DOHH2 (cell line): ENCODE data around the gene MARVELD1.

Experiments
- H3F3A ChIP-seq: fragments of 200-600 bp; sonication (generic), shearing (Covaris generic); 2 replicates; pipeline ENCODE4 v1.6.0; 2016; ENCODE audit warnings: antibody characterized with exemption, mild to moderate bottlenecking; ENCODE audit not compliant: control insufficient read depth, insufficient read depth
- H3K27ac ChIP-seq: fragments of 200-600 bp; sonication (generic); 2 replicates; pipeline ENCODE4 v1.5.1; 2014; ENCODE audit warnings: low read depth, mild to moderate bottlenecking, low read length, moderate library complexity
- H3K27me3 ChIP-seq: fragments of 200-600 bp; sonication (generic); 2 replicates; pipeline ENCODE4 v1.6.1; 2014; ENCODE audit warnings: mild to moderate bottlenecking, low read length, mixed read lengths; ENCODE audit not compliant: control insufficient read depth
- H3K36me3 ChIP-seq: fragments of 200-600 bp; sonication (generic); 2 replicates; pipeline ENCODE4 v1.6.1; 2014; ENCODE audit warnings: mild to moderate bottlenecking, low read length, moderate library complexity, mixed read lengths; ENCODE audit not compliant: control insufficient read depth
- H3K4me1 ChIP-seq: fragments of 200-600 bp; sonication (generic); 2 replicates; pipeline ENCODE4 v1.6.1; 2014; ENCODE audit warnings: mild to moderate bottlenecking, low read length, mixed read lengths; ENCODE audit not compliant: control insufficient read depth
- H3K4me2 ChIP-seq: fragments of 200-600 bp; sonication (generic); 2 replicates; pipeline ENCODE4 v1.6.0; 2014; ENCODE audit warnings: mild to moderate bottlenecking, low read length, moderate library complexity
- H3K4me3 ChIP-seq: fragments of 200-600 bp; sonication (generic); 2 replicates; pipeline ENCODE4 v1.5.1; 2014; ENCODE audit warnings: mild to moderate bottlenecking, low read length, mixed read lengths
- H3K79me2 ChIP-seq: fragments of 200-600 bp; sonication (generic); 2 replicates; pipeline ENCODE4 v1.6.1; 2014; ENCODE audit warnings: mild to moderate bottlenecking, low read length, mixed read lengths; ENCODE audit not compliant: control insufficient read depth
- H3K9me2 ChIP-seq: fragments of 200-600 bp; sonication (generic); replicated peaks from 2 replicates; pipeline ENCODE4 v1.6.1; 2014; ENCODE audit warnings: mild to moderate bottlenecking, low read length, mixed read lengths; ENCODE audit not compliant: control insufficient read depth
- H3K9me3 ChIP-seq: fragments of 200-600 bp; sonication (generic); 2 replicates; pipeline ENCODE4 v1.6.1; 2014; ENCODE audit warnings: antibody characterized with exemption, low read length, mixed read lengths; ENCODE audit not compliant: control insufficient read depth, insufficient read depth
- H4K20me1 ChIP-seq: fragments of 200-600 bp; sonication (generic); 2 replicates; pipeline ENCODE4 v1.6.0; 2014; ENCODE audit warnings: low read depth, mild to moderate bottlenecking, antibody characterized with exemption, low read length, moderate library complexity; ENCODE audit not compliant: control insufficient read depth, insufficient read depth
- EZH2phosphoT487 ChIP-seq: fragments of 200-600 bp; sonication (generic); IDR thresholded peaks from 2 replicates; pipeline ENCODE4 v1.6.1; 2017; ENCODE audit warnings: borderline replicate concordance, mild to moderate bottlenecking, antibody characterized with exemption, low read length, moderate library complexity, mixed read lengths
- TF ChIP-seq, protein P1 (sequence below): fragments of 200-600 bp; sonication (generic); IDR thresholded peaks from one replicate; pipeline ENCODE4 v1.5.1; 2014; ENCODE audit warnings: antibody characterized with exemption, mild to moderate bottlenecking, low read depth, low read length; ENCODE audit not compliant: poor library complexity, severe bottlenecking

Gene MARVELD1

GRCh38 chr10:97713339-97713825 lies at the start of gene MARVELD1:
MARVELD1 (plus strand) TSS chr10:97713730; CDS start chr10:97713877, 147 bp downstream.
- H3K9me2 ChIP-seq, result no peaks in the 10 kb centered on the region
- no peak within 1 kb of the TSS; the same call in 1 of the 2 replicates for H3K27ac ChIP-seq
- TF ChIP-seq EZH2phosphoT487, result no peak
- TF ChIP-seq, protein P1, sequence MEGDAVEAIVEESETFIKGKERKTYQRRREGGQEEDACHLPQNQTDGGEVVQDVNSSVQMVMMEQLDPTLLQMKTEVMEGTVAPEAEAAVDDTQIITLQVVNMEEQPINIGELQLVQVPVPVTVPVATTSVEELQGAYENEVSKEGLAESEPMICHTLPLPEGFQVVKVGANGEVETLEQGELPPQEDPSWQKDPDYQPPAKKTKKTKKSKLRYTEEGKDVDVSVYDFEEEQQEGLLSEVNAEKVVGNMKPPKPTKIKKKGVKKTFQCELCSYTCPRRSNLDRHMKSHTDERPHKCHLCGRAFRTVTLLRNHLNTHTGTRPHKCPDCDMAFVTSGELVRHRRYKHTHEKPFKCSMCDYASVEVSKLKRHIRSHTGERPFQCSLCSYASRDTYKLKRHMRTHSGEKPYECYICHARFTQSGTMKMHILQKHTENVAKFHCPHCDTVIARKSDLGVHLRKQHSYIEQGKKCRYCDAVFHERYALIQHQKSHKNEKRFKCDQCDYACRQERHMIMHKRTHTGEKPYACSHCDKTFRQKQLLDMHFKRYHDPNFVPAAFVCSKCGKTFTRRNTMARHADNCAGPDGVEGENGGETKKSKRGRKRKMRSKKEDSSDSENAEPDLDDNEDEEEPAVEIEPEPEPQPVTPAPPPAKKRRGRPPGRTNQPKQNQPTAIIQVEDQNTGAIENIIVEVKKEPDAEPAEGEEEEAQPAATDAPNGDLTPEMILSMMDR, result no peak
- H3K79me2 ChIP-seq, result no peaks in the 10 kb centered on the region; the same call in 1 of the 2 replicates
- peaks cover 14% of the 10 kb centered on the region for H3K4me1 ChIP-seq
- H3K27me3 ChIP-seq, result peaks cover 21% of the 10 kb centered on the region
- H3F3A ChIP-seq, result no peaks in the 10 kb centered on the region
- H3K4me2 ChIP-seq, result peak within 1 kb of the TSS; percentile 80
- H3K4me3 ChIP-seq, result peak within 1 kb of the TSS; percentile 72
- no peaks in the 10 kb centered on the region for H3K9me3 ChIP-seq
- no peaks in the 10 kb centered on the region; the same call in 1 of the 2 replicates for H4K20me1 ChIP-seq
- H3K36me3 ChIP-seq, result no peaks in the 10 kb centered on the region

DNA sequence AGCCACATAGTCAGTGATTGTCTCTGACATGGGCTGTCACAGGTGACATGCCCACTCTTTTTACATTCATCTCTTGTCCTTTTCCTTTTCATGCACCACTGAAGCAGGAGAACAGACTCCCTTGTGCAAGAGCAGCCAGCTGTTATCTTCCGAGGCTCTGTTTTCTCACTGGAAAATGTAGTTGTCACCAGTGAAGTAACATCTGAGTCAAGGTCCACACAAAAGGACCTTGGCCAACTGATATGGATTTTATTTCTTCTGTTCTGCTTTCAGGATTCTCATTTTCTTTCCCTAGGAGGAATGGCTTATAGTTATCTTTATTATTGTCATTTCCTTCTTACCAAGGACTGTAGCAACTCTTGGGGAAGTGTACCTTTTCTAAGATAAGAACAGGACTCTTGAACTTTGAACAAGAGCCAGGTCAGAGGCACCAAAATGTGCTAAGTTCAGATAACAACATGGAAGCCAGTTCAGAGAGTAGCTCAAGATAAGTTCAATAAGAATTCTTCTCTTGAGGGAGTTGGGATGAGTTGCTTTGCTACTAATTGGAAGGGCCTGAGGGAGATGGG lies 49.2 kb upstream of the MARVELD1 start:
- no peaks in the 10 kb centered on the region for H3K4me1 ChIP-seq
- H3K9me3 ChIP-seq, result no peaks in the 10 kb centered on the region
- no peak overlapping the region for H3K4me2 ChIP-seq
- peaks cover 30% of the 10 kb centered on the region for H3K36me3 ChIP-seq
- no peaks in the 10 kb centered on the region for H4K20me1 ChIP-seq
- no peaks in the 10 kb centered on the region for H3K27me3 ChIP-seq
- H3F3A ChIP-seq, result no peaks in the 10 kb centered on the region
- no peak overlapping the region for H3K4me3 ChIP-seq
- no peak overlapping the region for H3K27ac ChIP-seq
- TF ChIP-seq EZH2phosphoT487, result no peak
- TF ChIP-seq, protein P1, result no peak
- H3K9me2 ChIP-seq, result no peaks in the 10 kb centered on the region
- no peaks in the 10 kb centered on the region for H3K79me2 ChIP-seq

DNA sequence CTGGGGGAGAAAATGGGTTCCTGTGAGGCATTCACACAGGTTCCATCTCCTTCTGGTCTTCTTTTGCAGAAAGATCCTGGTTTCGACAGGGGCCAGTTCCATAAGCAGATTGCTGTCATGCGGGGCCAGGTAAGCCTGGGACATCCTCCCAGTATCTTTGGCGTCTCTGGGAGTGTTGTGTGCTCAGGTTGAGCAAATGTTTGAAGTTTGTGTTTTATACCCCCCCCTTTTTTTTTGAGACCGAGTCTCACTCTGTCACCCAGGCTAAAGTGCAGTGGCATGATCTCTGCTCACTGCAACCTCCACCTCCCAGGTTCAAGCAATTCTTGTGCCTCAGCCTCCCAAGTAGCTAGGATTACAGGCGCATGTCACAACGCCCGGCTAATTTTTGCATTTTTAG lies 46.5 kb upstream of the MARVELD1 start:
- TF ChIP-seq, protein P1, result no peak
- no peak for TF ChIP-seq EZH2phosphoT487
- Histone ChIP-seq H3K4me1 (no peaks in the 10 kb centered on the region), H3K27ac (no peak overlapping the region), H3K4me2 (no peak overlapping the region), H3K36me3 (peaks cover 27% of the 10 kb centered on the region), H3F3A (no peaks in the 10 kb centered on the region), H3K9me2 (no peaks in the 10 kb centered on the region), H3K27me3 (no peaks in the 10 kb centered on the region), H3K4me3 (no peak overlapping the region), H3K9me3 (no peaks in the 10 kb centered on the region), H3K79me2 (no peaks in the 10 kb centered on the region), H4K20me1 (no peaks in the 10 kb centered on the region)
